GM20000 (cell line): ENCODE results near the gene GRIK1.

Experiments used
- DNase-seq: peaks from one replicate; pipeline ENCODE4 v3.0.0; 2012; ENCODE audit warnings: low spot score
- CTCF ChIP-seq: IDR thresholded peaks from 2 replicates; pipeline ENCODE4 v1.5.1; 2012; ENCODE audit warnings: mild to moderate bottlenecking, control low read depth; ENCODE audit errors: extremely low read depth, missing control alignments

Gene GRIK1

GRCh38 chr21:29834617-29835016 is 105.2 kb downstream of the GRIK1 start:
- TF ChIP-seq CTCF: no peak
- DNase-seq: no peak

DNA sequence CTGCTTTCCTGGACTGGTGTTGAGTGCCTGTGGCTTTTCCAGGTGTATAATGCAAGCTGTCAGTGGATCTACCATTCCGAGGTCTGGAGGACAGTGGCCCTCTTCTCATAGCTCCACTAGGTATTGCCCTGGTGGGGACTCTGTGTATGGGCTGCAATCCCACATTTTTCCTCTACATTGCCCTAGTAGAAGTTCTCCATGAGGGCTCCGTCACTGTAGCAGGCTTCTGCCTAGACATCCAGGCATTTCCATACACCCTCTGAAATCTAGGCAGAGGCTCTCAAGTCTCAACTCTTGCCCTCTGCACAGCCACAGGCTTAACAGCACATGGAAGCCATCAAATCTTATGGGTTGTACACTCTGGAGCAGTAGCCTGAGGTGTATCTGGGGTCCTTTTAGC is 107.6 kb downstream of the GRIK1 start:
- TF ChIP-seq CTCF: no peak
- DNase-seq: no peak

GRCh38 chr21:29829564-29830275 is 110.1 kb downstream of the GRIK1 start:
- DNase-seq: no peak
- TF ChIP-seq CTCF: no peak

GRCh38 chr21:29827647-29828046 is 112.1 kb downstream of the GRIK1 start:
- no peak for DNase-seq
- TF ChIP-seq CTCF: no peak

DNA sequence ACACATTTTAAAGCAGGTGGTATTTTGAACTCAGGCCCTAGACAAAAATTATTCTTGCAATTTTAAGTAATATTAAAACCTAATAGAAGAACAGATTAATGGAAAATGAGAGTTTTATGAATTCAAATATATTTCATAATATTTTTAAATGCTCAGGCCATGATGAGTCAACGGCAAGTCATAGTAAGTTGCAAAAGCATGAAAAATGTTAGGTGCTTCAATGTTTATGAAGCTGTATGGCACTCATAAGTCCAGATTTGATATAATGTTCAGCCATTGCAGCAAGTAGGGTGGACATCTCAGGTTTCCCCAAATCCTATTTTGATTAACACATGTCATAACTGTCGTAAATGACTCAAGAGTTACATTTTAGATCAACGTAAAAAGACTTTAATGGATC is 112.6 kb downstream of the GRIK1 start:
- no peak for TF ChIP-seq CTCF
- DNase-seq: no peak

GRCh38 chr21:29826386-29826785 is 113.4 kb downstream of the GRIK1 start:
- no peak for TF ChIP-seq CTCF
- DNase-seq: no peak

GRCh38 chr21:29825936-29826335 is 113.9 kb downstream of the GRIK1 start:
- DNase-seq: no peak
- TF ChIP-seq CTCF: no peak
